Measurements from ENCODE around the gene GBE1.

Gene GBE1

DNA sequence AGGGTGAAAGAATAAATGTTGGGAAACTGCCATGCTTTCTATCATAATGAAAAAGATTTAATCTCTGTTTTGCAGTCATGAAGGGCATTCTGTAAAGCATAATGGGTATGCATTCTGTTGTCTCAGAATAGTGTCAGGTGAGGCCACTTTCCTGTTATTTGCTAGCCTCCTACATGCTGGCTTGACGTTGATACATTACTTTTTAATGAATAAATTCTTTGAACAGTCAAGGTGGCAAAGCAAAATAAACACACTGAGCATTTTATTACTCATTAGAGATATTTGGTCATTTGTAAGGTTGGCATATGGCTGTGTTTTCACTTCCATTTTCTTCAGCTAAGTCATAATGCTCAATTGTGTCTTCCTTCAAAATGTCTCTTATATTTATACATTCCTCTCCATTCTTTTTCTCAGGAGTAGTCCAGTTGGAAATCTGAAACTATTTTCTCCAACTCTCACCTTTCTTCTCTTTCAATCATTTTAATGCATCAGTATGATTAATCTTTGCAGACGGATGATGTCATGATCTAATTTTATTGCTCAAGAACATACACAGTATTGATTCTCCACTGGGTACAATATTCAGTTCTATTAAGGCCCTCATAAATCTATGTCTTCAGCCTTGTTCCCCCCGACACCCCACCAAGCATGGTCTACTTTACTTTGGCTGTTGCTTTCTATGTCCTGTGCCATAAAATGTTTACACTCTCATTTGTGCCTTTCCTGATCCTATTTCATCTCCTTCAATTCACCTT, 290.7 kb downstream of the GBE1 start:
- no peak for DNase-seq (ENCODE audit: low read depth, low spot score)

DNA sequence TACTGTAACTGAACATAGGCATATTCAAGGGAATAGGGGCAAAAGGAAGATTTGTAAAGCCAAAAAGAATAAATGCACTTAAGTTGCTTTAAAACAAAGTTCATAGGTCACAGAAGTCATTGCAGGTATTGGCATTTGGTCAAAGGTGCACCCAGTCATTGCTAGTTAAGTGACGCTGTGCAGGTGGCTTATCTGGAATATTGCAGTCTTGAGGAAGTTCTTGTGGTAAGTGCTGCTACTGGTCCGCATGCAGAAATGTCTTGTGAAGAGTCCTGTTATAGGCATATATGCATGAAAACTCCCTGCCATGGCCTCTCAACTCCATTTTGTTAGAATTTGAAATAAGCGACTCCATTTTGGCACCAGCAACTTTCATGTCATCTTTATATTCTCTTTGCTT, 293.1 kb downstream of the GBE1 start:
- DNase-seq (ENCODE audit: low read depth, low spot score): no peak

DNA sequence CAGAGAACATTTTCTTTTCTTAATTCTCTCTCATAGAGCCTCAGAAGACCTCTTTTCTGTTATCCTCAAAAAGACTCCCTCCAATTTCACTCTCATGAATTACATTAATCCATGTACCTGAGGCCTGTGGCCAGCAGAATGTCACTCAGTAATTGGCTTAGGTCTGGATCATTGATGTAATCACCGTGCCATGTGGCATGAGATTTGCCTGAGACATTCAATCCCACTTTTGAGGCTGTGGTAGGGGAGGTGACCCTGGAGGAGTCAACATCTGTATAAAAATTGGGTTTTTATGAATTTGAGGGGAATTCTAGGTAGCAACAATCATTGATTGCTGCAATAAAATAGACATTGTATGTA, 295.3 kb downstream of the GBE1 start:
- DNase-seq (ENCODE audit: low read depth, low spot score): no peak

DNA sequence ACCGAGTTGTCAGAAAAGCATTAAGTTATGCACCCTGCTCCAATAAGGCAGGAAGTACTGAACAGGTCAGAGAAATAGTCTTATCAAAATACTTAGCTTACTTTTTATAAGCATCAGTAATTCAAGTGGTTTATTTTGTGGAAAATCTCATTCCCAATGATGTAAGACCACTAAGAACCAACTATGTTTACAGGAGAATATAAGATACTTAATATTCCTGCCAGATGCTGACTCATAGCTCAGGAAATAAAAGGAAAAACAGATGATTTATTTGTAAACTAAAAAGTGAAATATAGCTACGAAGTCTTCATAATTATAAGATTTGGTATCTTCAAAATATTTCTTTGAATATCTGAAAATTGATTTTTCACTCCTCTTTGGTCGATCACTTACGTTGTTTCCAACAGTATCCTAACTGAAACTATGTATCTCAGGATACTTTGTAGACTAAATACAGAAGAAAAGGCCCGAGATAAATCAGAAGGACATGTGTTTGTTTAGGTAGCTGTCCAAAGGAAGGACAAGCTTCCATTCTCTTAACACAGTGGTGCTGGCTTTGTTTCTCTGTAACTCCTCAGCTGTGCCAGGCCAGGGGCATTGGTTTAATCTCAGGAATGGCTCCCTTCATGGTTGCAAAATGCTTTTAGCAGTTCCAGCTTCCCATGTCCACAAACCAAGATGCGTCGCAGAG, 295.8 kb downstream of the GBE1 start:
- DNase-seq (ENCODE audit: low read depth, low spot score): no peak

DNA sequence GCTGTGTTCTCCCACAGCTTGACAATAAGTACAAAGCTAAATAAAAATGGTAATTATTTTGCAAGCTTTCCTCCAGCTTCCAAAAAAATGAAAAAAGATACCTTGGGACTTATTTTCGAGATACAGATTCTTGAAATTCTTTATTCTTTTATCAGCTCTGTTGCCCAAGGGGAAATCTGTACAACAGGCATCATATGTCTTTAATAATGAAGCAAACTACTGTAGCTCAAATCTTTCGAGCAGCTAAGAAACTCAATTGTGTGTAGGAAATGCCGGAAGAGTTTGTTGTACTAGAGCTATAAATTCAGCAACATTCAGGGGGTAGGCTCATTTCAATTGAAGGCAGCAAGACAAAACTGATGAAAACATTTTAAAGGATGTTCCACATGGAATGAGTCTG, 297.7 kb downstream of the GBE1 start:
- no peak for DNase-seq (ENCODE audit: low read depth, low spot score)

DNA sequence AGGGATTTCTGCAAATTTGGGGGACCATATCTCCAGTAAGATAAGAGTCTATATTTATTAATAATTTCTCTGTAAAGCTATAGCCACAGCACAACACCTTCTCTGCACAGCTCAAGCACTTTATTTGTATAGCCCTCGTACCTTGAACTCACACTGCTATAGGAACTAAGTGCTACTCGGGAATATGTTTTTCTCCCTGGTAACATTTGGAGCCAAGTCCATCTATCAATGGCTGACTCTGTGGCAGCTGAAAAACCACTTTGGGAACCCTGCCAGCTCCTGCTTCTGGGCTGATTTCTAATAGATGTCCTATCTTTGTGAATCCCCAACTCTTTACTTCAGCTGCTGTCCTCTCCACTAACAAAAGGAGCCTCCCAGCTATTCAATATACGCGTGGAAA, 298.5 kb downstream of the GBE1 start:
- DNase-seq (ENCODE audit: low read depth, low spot score): no peak

DNA sequence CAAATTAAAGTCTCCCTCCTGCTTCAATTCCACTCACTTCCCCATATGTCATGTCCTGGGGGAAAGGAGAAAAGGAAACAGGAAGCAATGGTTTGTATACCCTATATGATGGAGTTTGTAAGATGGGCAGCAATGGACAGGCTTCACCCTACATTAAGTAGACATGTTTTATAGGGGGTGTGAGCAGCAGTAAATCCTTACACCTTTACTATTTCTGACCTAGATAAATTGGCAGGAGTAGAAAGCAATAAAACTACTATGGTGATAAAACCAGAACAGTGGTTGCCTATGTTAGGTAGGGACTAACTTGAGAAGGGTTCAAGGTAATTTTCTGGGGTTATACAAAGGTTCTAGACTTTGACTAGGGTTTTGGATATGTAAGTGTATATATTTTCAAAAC, 301.7 kb downstream of the GBE1 start:
- no peak for DNase-seq (ENCODE audit: low read depth, low spot score)

DNA sequence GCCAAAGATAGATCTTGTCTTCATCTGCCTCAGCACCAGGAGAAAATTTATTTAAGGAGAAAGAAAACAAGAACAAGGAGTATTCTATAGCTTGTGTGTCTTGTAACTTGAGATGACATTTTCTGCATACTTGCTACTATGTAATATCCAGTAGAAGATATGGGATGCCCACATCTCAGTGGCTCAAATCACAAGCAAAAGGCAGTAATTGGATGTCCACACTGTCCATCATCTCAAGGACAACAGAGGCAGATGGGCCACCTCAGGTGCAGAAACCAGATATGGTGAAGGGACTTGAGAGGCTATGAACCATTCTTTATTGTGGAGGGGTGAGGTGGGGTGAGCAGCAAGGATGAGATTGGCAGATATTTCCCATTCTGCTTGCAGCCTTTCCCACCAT, 309.0 kb downstream of the GBE1 start:
- DNase-seq (ENCODE audit: low read depth, low spot score): no peak

DNA sequence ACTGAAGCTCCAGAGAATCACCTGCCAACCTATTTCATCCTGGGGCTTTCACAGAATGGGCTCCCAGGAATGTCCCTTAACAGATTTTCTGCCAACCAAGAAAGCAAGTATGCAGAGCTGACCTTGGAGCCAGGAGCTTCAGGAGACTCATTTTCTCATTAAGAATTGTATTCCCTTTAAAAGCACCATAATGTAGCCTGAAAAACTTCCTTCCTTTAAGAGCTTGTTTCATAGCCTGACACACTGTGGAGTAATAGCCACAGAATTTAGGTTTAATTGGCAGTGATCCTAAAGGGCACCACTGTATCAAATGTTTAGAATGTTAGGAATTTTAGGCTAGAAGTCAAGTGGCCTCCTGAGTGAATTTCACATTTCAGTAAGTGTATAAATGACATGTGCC, 309.8 kb downstream of the GBE1 start:
- no peak for DNase-seq (ENCODE audit: low read depth, low spot score)

DNA sequence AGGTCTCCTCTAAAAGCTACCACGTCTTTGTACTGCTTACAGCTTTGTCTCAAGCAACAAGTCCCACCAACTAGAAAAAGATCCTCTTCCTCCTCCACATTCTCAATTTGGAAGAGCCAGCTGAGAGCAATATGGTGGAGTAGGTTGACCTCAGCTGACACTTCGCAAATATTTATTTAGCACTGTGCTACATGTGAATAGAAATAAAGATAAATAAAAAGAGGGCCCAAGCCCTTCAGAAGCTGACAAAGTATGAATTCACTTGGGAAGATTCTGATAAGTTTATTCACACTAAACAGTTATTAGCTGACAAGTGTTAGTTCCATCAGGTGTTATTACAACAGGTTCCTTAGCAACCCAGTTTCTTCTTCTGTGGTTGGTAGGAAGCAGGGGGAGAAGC, 310.3 kb downstream of the GBE1 start:
- no peak for DNase-seq (ENCODE audit: low read depth, low spot score)

DNA sequence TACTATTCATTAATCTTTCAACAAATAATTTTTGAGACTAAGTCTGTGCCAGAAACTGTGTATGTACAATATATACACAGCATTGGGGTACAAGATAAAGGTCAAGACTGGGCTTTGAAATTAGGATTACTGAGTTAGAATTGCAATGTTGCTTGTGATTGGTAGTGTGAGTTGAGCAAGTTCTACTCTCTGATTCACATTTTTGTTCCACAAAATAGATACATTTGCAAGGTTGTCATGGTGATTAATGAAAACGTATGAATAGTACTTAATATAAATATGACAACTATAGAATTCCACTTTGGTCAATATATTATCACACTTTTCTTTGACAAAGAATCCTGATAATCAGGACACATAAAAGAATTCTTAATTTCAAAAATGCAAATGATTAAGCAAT, 314.6 kb downstream of the GBE1 start:
- no peak for DNase-seq (ENCODE audit: low read depth, low spot score)

DNA sequence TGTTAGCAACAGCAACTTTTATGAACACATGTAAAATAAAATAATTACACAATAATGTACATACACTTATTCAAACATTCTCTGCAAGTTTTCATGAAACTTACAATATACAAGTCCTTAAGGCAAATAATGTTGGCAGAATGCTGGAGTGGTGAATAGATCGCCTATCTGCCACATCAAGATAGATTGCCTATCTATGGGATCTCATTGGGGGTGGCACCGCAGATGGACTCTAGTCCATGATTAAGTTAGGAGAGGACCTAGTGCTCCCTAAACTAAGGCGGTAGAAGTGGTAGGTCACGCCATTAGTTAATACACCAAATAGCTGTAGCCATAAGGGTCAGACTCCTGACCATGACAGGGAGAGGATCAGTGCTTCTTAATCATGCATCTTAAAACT, 315.7 kb downstream of the GBE1 start:
- DNase-seq (ENCODE audit: low read depth, low spot score): no peak

DNA sequence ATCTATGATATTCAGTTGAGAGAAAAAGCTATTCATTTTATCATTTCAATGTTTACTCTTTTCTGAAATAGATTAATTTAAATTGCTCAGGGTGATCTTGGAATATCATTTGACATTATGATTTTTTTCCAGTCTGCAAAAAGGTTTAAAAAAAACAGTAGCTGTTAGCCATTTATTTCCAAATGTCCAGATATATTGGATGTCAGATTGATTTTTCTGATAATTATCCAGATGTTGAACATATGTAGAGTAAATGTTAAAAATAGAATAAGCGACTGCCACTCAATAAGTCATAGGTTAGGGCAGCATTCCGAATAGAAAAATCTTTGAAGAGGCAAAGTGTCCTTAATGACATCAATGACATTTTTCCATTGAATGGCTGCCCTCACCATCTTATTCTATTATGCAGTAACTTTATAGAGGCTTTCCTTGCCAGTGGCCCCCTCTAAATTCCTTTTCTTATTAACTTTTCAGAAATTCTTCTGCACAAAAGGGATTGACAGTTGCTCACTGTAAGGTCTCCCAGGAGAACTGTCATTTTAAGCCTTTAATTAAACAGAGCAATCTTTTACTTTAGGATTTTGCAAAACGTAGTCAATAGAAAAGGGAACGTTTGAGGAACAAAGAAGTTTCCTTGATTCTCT, 316.5 kb downstream of the GBE1 start:
- DNase-seq (ENCODE audit: low read depth, low spot score): no peak

DNA sequence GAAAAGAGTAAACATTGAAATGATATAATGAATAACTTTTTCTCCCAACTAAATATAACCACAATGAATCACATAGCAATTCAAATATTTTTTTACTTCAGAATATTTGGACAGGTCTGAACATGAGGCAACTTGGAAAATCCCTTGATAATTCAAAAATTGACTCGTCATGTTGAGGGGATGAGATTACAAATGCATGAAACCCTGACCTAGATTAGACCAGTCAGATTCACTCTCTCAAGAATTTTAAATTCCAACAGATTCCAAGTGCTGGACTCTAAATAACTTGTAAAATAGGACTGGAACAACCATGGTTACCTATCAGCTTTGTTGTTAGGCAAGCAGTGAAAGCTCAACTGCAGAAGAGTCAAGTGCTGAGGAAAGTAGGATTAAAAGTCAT, 317.5 kb downstream of the GBE1 start:
- no peak for DNase-seq (ENCODE audit: low read depth, low spot score)

DNA sequence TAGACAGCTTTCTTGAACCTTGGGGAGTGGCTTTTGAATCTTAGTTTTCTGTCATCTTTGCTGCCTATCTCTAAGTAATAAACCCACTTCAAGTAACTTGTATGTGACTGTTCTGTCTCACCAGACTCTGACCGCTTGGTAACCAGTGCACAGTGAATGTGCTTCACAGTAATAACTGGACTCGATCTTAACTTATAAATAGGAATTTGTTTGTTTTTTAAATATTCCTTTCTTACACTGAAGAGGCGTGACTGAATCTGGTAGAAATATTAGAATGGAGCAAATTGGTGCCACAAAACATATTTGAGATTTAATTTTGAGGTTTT, 318.0 kb downstream of the GBE1 start:
- DNase-seq (ENCODE audit: low read depth, low spot score): no peak

DNA sequence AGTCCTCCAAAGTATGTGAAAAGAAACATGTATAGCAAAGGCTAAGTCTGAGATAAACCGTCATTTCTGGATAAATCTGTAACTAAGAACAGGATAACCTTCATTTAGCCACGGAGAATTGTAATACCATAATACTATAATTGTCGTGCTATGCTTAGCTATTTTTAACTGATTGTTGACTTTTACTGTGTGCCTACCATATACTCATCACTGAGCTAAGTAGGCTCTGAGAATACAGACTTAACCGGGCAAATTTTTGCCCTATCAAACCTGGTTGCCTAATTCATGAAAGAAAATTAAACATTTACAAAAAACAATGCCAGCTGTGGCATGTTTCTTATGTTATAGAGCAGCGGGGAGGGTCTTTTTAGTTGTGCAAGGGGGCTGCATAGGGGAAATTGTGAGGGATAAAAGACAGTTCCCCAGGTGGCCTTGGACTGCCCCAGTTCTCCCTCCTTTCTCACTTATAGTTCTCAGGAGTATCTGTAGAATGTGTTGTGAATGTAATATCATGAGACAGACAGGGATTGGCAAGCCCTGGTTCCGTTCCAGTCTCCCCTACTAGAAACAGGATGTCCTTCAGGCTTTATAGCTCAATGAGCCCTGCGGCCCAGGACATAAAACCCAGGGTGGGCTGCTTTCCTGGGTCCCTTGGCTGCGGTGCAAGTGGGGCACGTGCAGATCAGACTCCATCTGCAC, 318.5 kb downstream of the GBE1 start:
- no peak for DNase-seq (ENCODE audit: low read depth, low spot score)

DNA sequence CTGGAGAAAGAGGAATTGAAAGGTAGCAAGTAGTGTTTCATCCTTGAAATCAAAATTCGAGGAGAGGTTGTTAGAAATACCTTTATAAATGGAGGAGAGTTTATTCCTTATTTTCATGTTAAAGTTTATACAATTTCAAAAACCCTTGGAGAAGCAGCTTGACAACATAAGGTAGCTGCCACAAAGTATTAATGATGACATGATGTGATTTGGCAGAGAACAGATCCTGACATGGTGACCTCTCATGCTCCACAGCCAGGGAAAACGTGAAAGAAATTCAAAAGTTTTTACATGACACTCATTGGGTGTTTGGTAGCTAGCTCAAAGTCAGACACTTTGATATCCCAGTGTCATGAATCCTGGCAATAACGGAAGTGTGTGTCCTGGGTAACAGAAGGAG, 320.8 kb downstream of the GBE1 start:
- DNase-seq (ENCODE audit: low read depth, low spot score): no peak

Data from iPS DF 19.7 (cell line).